GM13977 (cell line): Measurements from ENCODE around the gene KCNK3.

Experiments used
- DNase-seq: peaks from one replicate; pipeline ENCODE4 v3.0.0; 2012; ENCODE audit warnings: low spot score
- in situ Hi-C: fragments of 300-500 bp; cut with MboI; formaldehyde crosslinking; loops from one replicate; pipeline ENCODE4 v1.12.0; 2022; ENCODE audit warnings: low sequenced_read_pairs, low pct_unique_long_range_greater_than_20kb, mixed read lengths, inconsistent platforms; ENCODE audit not compliant: unreplicated experiment
- TF ChIP-seq, protein P1 (sequence below): IDR thresholded peaks from 2 replicates; pipeline ENCODE4 v1.5.1; 2012; ENCODE audit warnings: mild to moderate bottlenecking, control low read depth; ENCODE audit not compliant: insufficient read depth; ENCODE audit errors: extremely low read depth, missing control alignments

The KCNK3 gene

DNA sequence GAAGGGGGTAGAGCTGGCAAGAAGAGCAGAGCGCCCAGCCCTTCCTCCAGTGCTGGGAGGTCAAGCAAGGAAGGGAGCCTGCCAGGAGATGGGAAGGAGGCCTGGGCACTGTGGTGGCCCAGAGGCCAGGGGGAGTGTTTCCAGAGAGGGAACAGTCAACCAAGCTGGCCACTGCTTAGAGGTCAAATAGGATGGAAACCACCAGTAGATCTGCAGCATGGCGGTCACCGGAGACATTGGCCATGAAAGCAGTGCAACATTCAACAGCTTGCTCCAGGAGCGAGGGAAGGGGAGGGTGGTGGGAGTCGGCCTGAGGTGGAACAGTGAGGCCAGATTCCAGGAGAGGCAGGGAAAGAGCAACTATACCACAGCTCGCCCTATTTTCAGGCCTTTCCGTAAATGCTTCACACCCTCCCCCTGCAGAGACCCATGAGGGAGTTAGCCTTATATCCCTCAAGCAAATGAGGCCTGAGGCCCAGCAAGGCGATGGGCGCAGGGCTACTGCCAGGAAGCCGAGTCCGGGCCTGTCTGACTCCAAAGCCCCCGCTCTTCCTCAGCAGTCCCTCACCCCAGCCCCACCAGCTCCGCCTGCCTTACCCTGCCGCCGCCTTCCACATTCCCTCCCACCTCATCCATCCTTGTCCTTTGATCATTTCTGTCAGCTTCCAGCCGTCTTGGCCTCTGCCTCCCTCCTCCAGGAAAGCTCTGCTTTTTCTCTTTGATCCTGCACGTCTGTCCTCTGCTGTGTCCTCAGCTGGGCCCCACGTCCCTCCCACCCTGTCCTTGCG lies 17.0 kb downstream of the KCNK3 start:
- in situ Hi-C loops: no loop called here
- TF ChIP-seq, protein P1, sequence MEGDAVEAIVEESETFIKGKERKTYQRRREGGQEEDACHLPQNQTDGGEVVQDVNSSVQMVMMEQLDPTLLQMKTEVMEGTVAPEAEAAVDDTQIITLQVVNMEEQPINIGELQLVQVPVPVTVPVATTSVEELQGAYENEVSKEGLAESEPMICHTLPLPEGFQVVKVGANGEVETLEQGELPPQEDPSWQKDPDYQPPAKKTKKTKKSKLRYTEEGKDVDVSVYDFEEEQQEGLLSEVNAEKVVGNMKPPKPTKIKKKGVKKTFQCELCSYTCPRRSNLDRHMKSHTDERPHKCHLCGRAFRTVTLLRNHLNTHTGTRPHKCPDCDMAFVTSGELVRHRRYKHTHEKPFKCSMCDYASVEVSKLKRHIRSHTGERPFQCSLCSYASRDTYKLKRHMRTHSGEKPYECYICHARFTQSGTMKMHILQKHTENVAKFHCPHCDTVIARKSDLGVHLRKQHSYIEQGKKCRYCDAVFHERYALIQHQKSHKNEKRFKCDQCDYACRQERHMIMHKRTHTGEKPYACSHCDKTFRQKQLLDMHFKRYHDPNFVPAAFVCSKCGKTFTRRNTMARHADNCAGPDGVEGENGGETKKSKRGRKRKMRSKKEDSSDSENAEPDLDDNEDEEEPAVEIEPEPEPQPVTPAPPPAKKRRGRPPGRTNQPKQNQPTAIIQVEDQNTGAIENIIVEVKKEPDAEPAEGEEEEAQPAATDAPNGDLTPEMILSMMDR: no peak
- no peak for DNase-seq

DNA sequence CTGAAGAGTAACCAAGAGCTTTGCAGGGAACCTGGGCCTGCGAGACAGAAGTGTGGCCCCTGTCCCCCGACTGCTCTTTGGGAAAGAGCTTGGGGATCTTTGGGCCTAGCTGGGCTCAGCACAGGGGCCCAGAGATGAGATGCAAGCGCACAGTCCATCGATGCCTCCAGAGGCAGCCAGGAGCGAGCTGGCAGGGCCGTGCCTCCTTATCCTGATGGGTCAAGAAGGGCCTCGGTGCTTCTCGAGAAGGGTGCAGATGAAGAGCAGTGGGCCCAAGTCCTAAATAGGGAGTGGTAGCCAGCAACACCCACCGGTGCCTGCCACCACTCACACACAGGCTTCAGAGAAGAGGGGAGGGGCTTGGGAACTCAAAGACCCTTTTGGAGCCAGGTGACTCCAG lies 17.6 kb downstream of the KCNK3 start:
- TF ChIP-seq, protein P1: no peak
- in situ Hi-C loops: no loop called here
- DNase-seq: no peak

DNA sequence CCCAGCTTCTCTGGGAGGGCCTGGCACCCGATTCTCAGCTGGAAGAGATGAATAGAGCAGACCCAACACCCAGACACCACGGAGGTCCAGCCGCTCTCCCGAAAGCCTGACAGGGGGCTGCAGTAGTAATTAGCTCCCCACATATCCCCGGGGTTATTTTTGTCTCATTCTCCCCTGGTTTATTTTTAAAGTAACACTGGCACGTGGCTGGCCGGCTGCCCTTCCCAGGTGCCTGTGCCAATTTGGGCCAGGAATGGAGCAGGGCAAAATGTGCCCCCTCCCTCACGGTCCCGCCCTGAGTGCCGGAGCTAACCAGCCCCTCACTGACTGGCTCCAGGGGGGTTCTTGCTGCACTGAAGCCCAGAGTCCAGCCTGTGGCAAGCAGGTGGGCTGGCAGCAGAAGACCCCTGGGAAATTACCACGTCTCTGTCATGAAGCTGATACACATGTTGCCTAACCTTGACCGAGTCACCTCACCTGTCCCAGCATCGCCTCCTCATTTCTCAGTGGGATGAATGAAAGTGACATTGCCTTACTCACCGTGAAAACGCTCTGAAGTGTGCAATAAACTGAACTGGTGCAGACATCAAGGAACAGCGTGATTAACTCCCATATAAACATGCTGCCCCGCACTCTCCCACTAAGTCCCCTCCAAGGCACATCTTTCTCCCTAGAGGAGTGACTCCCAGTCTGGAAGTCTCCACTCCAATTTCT lies 18.4 kb downstream of the KCNK3 start:
- DNase-seq: no peak
- TF ChIP-seq, protein P1: no peak
- in situ Hi-C loops: no loop called here

DNA sequence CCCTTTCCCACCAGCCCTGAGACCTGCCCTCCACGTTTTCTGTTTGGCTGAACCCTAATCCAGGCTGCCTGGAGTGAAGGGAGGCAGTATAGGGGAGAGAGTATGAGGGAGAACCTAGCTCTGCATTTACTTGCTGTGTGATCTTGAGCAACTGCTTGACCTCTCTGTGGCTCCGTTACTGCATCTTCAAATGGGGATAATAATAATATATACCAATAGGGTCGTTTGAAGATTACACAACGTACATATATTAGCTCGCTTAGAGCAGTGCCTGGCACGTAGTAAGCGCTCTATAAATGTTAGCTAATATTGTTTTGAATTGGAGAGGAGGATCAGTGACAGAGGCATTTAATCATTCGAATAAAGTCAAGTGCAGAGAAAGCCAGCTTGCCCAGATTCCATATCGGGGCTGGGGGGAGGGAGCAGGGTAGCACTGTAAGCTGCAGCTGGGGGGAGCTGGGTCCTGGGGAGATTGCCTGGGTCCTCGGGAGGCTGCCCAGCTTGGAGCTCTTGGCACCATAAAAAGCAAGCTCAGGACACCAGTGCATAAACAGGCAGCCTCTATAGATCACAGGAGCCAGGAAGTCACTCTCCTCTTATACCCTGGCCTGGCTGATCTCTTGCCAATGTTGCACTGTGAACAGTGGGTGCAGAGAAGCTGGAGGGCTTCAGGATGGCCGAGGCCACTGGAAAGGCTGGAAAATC lies 19.1 kb downstream of the KCNK3 start:
- in situ Hi-C loops: no loop called here
- no peak for DNase-seq
- TF ChIP-seq, protein P1: no peak

DNA sequence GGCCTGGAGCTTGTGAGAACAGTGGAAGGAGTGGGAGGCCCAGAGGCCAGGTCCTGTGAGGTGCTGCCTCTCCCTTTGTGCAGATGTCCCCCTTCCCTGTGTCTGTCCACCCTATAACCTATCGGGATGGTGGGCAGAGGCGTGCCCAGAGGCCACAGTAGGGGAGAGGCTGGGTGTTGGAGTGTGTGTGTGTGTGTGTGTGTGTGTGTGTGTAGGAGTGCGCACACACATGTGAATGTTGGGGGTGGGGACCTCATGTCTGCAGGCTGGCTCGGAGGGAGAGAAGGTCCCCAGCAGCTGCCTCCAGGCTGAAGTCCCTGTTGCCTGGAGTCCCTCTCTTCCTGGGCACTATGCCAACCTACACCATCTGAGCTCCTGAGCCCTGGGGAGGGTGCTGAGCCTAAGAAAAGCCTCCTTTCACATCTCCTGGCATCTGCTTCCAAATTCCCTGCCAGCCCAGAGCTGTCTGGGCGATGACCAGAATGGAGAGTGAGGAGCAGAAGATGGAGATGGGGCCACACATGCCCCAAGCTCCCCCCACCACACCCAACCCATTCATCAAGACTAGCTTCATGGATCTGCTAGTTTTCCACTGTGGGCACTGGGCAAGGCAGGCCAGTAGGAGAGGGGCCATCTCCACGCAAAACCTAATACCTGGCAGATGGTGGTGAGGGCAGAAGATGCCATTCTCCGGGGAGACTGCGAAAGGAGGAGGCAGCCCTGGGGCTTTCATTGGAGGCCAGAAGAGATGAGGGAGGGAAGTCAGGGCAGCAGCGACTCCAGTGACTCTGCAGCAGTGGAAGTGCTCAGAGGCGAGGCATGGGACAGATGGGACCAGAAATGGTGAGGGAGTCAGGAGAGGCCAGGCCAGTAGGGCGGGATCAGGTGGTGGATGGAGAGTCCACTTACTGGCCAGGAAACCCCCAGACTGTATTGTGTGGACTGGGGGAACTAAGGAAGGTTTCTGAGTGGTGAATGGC lies 20.3 kb downstream of the KCNK3 start:
- DNase-seq: no peak
- TF ChIP-seq, protein P1: no peak
- in situ Hi-C loops: no loop called here
